IPS-18a (cell line): ENCODE data around the gene NTRK3.
"Not testable (repeated sequence)": the region's sequence is repeated elsewhere in the genome, so short reads cannot be mapped to it uniquely, and the experiment has no call there.

ENCODE experiments used
- H3K27ac ChIP-seq: one replicate; pipeline ENCODE4 v1.5.1; 2013; ENCODE audit warnings: low read length
- H3K27me3 ChIP-seq: one replicate; pipeline ENCODE4 v1.6.1; 2013; ENCODE audit warnings: mild to moderate bottlenecking, low read length; ENCODE audit not compliant: control insufficient read depth, insufficient read depth
- H3K36me3 ChIP-seq: one replicate; pipeline ENCODE4 v1.6.1; 2013; ENCODE audit warnings: low read depth, low read length; ENCODE audit not compliant: control insufficient read depth
- H3K4me1 ChIP-seq: one replicate; pipeline ENCODE4 v1.6.1; 2013; ENCODE audit warnings: low read depth, low read length; ENCODE audit not compliant: control insufficient read depth
- H3K4me3 ChIP-seq: one replicate; pipeline ENCODE4 v1.5.1; 2013; ENCODE audit warnings: low read length
- H3K9ac ChIP-seq: one replicate; pipeline ENCODE4 v1.6.1; 2013; ENCODE audit warnings: mild to moderate bottlenecking, low read length, moderate library complexity
- H3K9me3 ChIP-seq: one replicate; pipeline ENCODE4 v1.6.1; 2013; ENCODE audit warnings: low read depth, low read length; ENCODE audit not compliant: control insufficient read depth

Gene NTRK3

GRCh38 chr15:88038261-88038660 lies 218.3 kb downstream of the NTRK3 start:
- H3K4me1 ChIP-seq: peaks cover 24% of the 10 kb centered on the region
- H3K36me3 ChIP-seq: no peaks in the 10 kb centered on the region
- H3K27ac ChIP-seq: no peak overlapping the region
- no peaks in the 10 kb centered on the region for H3K9me3 ChIP-seq
- no peak overlapping the region for H3K4me3 ChIP-seq
- H3K27me3 ChIP-seq: no peaks in the 10 kb centered on the region
- no peak overlapping the region for H3K9ac ChIP-seq

- H3K9ac ChIP-seq: no peak overlapping the region
Measured at GRCh38 chr15:88036154-88036839, 220.2 kb downstream of the NTRK3 start.

GRCh38 chr15:88035381-88035780 lies 221.2 kb downstream of the NTRK3 start:
- H3K27me3 ChIP-seq: no peaks in the 10 kb centered on the region
- H3K9me3 ChIP-seq: no peaks in the 10 kb centered on the region
- no peaks in the 10 kb centered on the region for H3K36me3 ChIP-seq
- H3K9ac ChIP-seq: no peak overlapping the region
- H3K27ac ChIP-seq: peak overlapping the region; percentile 1
- H3K4me3 ChIP-seq: peak overlapping the region; percentile 21
- peaks cover 24% of the 10 kb centered on the region for H3K4me1 ChIP-seq

More at GRCh38 chr15:88036154-88036839, 220.2 kb downstream of the NTRK3 start:
- Histone ChIP-seq H3K36me3 (no peaks in the 10 kb centered on the region), H3K4me1 (peaks cover 24% of the 10 kb centered on the region), H3K27ac (peak overlapping the region; percentile 26), H3K27me3 (no peaks in the 10 kb centered on the region), H3K9me3 (no peaks in the 10 kb centered on the region), H3K4me3 (peak overlapping the region; percentile 5)

DNA sequence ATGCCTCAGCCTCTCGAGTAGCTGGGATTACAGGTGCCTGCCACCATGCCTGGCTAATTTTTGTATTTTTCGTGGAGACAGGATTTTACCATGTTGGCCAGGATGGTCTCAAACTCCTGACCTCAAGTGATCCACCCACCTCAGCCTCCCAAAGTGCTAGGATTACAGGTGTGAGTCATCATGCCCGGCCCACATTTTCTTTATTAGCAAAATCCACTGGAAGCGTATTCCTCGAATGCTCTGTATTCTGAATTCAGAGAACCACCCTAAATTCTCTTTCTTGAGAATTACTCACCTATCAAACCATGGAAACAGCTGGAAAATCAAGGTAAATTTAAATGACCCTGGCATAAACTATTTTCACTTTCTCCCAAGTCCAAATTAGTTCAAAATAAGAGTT lies 223.1 kb downstream of the NTRK3 start:
- H3K36me3 ChIP-seq, H3K27ac ChIP-seq, H3K9me3 ChIP-seq, H3K27me3 ChIP-seq, H3K4me3 ChIP-seq, H3K9ac ChIP-seq: not testable (repeated sequence)
- H3K4me1 ChIP-seq: peaks cover 33% of the 10 kb centered on the region

DNA sequence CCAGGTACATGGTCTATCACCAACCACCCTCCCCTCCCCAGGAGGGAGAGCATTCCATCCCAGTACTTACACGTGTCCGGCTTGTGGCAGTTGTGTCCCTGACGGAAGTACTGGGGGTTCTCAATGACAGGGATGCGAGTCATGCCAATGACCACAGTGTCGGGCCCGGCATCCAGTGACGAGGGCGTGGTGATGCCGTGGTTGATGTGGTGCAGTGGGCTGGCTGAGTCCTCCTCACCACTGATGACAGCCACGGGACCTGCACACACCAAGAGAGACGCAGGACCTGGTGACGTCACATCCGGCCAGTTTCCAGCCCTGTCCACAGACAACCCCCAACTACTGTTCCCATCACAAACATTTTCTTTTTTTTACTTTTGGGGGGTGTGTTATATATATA lies 223.8 kb downstream of the NTRK3 start:
- Histone ChIP-seq H3K36me3 (no peaks in the 10 kb centered on the region), H3K4me3 (no peak overlapping the region), H3K9me3 (no peaks in the 10 kb centered on the region), H3K9ac (no peak overlapping the region), H3K27ac (no peak overlapping the region), H3K4me1 (peaks cover 30% of the 10 kb centered on the region), H3K27me3 (no peaks in the 10 kb centered on the region)

- Histone ChIP-seq H3K36me3 (no peaks in the 10 kb centered on the region), H3K4me1 (peaks cover 20% of the 10 kb centered on the region), H3K27ac (no peak overlapping the region), H3K27me3 (no peaks in the 10 kb centered on the region), H3K9ac (no peak overlapping the region), H3K4me3 (no peak overlapping the region), H3K9me3 (no peaks in the 10 kb centered on the region)
Measured at GRCh38 chr15:88031461-88031860, 225.1 kb downstream of the NTRK3 start.

DNA sequence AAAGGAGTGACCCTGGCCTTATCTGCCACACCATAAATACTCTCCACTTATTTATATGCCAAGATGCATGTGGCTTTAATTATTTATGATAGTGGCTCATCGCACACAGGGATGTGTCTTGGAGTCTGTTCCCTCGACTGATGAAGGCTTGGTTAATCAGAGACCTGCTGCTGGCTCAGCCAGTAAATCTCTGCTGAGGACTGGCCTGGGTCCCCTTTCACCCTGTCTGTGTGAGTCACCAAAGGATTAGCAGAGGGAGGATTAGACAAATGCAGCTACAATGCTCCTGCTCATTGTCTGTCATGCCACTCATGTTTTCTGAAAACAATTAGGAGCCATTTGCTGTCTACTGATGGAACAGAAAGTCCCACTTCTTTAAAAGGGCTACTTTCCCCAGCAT lies 226.8 kb downstream of the NTRK3 start:
- H3K4me3 ChIP-seq: no peak overlapping the region
- H3K27me3 ChIP-seq: no peaks in the 10 kb centered on the region
- peaks cover 9% of the 10 kb centered on the region for H3K4me1 ChIP-seq
- no peak overlapping the region for H3K27ac ChIP-seq
- H3K9me3 ChIP-seq: no peaks in the 10 kb centered on the region
- no peaks in the 10 kb centered on the region for H3K36me3 ChIP-seq
- no peak overlapping the region for H3K9ac ChIP-seq

DNA sequence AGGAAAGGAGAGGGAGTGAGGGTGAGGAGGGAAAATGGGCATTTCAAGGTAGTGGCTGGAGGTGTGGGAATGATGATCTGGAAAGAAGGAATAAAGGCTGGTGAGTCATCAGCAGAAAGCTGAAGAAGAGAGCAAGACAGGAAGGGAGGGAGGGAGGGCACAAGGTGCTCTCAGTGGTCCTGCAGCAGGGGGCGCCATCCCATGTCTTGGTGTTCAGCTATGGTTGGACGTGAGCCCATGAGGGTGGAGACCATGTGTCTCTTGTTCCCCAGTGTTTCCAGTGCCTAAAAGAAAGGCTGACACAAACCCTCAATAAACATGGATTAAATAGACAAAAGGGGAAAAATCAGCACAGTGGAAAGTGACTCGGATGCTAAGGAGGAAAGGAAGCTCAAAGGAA lies 228.5 kb downstream of the NTRK3 start:
- Histone ChIP-seq H3K36me3 (no peaks in the 10 kb centered on the region), H3K27ac (no peak overlapping the region), H3K4me1 (peaks cover 9% of the 10 kb centered on the region), H3K9ac (no peak overlapping the region), H3K27me3 (no peaks in the 10 kb centered on the region), H3K4me3 (no peak overlapping the region), H3K9me3 (no peaks in the 10 kb centered on the region)

GRCh38 chr15:88023914-88024313 lies 232.6 kb downstream of the NTRK3 start:
- no peaks in the 10 kb centered on the region for H3K36me3 ChIP-seq
- H3K27ac ChIP-seq: no peak overlapping the region
- H3K4me1 ChIP-seq: no peaks in the 10 kb centered on the region
- no peaks in the 10 kb centered on the region for H3K9me3 ChIP-seq
- H3K4me3 ChIP-seq: no peak overlapping the region
- no peaks in the 10 kb centered on the region for H3K27me3 ChIP-seq
- H3K9ac ChIP-seq: no peak overlapping the region

- Histone ChIP-seq H3K4me1 (no peaks in the 10 kb centered on the region), H3K9me3 (no peaks in the 10 kb centered on the region), H3K4me3 (no peak overlapping the region), H3K36me3 (no peaks in the 10 kb centered on the region), H3K9ac (no peak overlapping the region), H3K27ac (no peak overlapping the region), H3K27me3 (no peaks in the 10 kb centered on the region)
Measured at GRCh38 chr15:88022716-88023115, 233.8 kb downstream of the NTRK3 start.

GRCh38 chr15:88021601-88022000 lies 234.9 kb downstream of the NTRK3 start:
- no peaks in the 10 kb centered on the region for H3K36me3 ChIP-seq
- H3K9ac ChIP-seq: no peak overlapping the region
- no peaks in the 10 kb centered on the region for H3K27me3 ChIP-seq
- H3K9me3 ChIP-seq: no peaks in the 10 kb centered on the region
- H3K27ac ChIP-seq: no peak overlapping the region
- H3K4me3 ChIP-seq: no peak overlapping the region
- peaks cover 2% of the 10 kb centered on the region for H3K4me1 ChIP-seq

GRCh38 chr15:88020806-88021205 lies 235.7 kb downstream of the NTRK3 start:
- H3K27ac ChIP-seq: no peak overlapping the region
- no peak overlapping the region for H3K4me3 ChIP-seq
- no peaks in the 10 kb centered on the region for H3K36me3 ChIP-seq
- no peak overlapping the region for H3K9ac ChIP-seq
- H3K4me1 ChIP-seq: peaks cover 10% of the 10 kb centered on the region
- H3K9me3 ChIP-seq: no peaks in the 10 kb centered on the region
- H3K27me3 ChIP-seq: no peaks in the 10 kb centered on the region
